Thymus (tissue), 11 donors: ENCODE data around the gene EMILIN1. TPM values are rescaled to one million over a fixed set of nuclear protein-coding genes. Genes with fewer than 3 reads are reported as not detected.

Experiments
- DNase-seq, 9 donors: peaks; one replicate each; pipeline ENCODE4 v3.0.0-alpha.2; 2013; ENCODE audit warnings: low spot score in 9 of 9, low read depth in 6 of 9, missing footprints in 1 of 9
- H3K27ac ChIP-seq, 2 donors: one replicate each; pipeline ENCODE4 v1.5.1; 2013; ENCODE audit warnings: control low read depth in 1 of 2, low read depth in 1 of 2, low read length in 1 of 2, mild to moderate bottlenecking in 1 of 2, moderate library complexity in 1 of 2
- H3K27me3 ChIP-seq, 2 donors: one replicate each; pipeline ENCODE4 v1.5.1; 2013; ENCODE audit warnings: low read length in 1 of 2; ENCODE audit not compliant: control insufficient read depth in 2 of 2, insufficient read depth in 1 of 2
- H3K36me3 ChIP-seq, 2 donors: one replicate each; pipeline ENCODE4 v1.5.1; 2013; ENCODE audit warnings: low read length in 1 of 2, mild to moderate bottlenecking in 1 of 2, moderate library complexity in 1 of 2; ENCODE audit not compliant: control insufficient read depth in 2 of 2, insufficient read depth in 2 of 2
- H3K4me1 ChIP-seq, 2 donors: one replicate each; pipeline ENCODE4 v1.5.1; 2013; ENCODE audit warnings: low read length in 2 of 2; ENCODE audit not compliant: control insufficient read depth in 2 of 2, insufficient read depth in 2 of 2
- H3K4me3 ChIP-seq, 2 donors: one replicate each; pipeline ENCODE4 v1.5.1; 2013; ENCODE audit warnings: low read length in 2 of 2, control low read depth in 1 of 2, mild to moderate bottlenecking in 1 of 2
- H3K9me3 ChIP-seq, 2 donors: one replicate each; pipeline ENCODE4 v1.5.1; 2013; ENCODE audit warnings: low read length in 1 of 2, mild to moderate bottlenecking in 1 of 2; ENCODE audit not compliant: control insufficient read depth in 2 of 2, insufficient read depth in 1 of 2
- WGBS: extraction: QIAGEN DNeasy Blood & Tissue Kit; methylation state at CpG from one replicate; pipeline ENCODE4 v1.1.7; 2013; 5-methylcytosine and 5-hydroxymethylcytosine counted together
- polyA plus RNA-seq: library from polyadenylated mRNA; stranded (reverse); fragments of 200-250 nt; gene quantifications from one replicate; pipeline ENCODE4 v1.2.3, GENCODE V29; 2013
- total RNA-seq: library from RNA; stranded (reverse); fragments of 120-200 nt; gene quantifications from one replicate; pipeline ENCODE4 v1.2.4, GENCODE V29; 2013
- donor health status: healthy.

EMILIN1 gene
- total and polyA plus RNA-seq, 2 donors: 8.9 to 9.2 TPM

GRCh38 chr2:27087823-27088410 is 9.5 kb downstream of the EMILIN1 start:
- Histone ChIP-seq H3K9me3 (no peaks in the 10 kb centered on the region), H3K27me3 (peaks cover 2 to 41% of the 10 kb centered on the region in 2 donors), H3K4me3 (no peak overlapping the region), H3K4me1 (peaks cover 19 to 23% of the 10 kb centered on the region in 2 donors), H3K27ac (no peak overlapping the region), H3K36me3 (no peaks in the 10 kb centered on the region)
- DNase-seq: no peak
- WGBS: 98% methylated on average over 5 of the region's 5 CpGs

GRCh38 chr2:27088634-27089033 is 10.2 kb downstream of the EMILIN1 start:
- no peak overlapping the region for H3K4me3 ChIP-seq
- no peaks in the 10 kb centered on the region for H3K9me3 ChIP-seq
- no peak overlapping the region for H3K27ac ChIP-seq
- H3K4me1 ChIP-seq: peaks cover 19 to 23% of the 10 kb centered on the region in 2 donors
- WGBS: 97% methylated on average over 6 of the region's 6 CpGs
- peaks cover 2 to 41% of the 10 kb centered on the region in 2 donors for H3K27me3 ChIP-seq
- no peak for DNase-seq
- no peaks in the 10 kb centered on the region for H3K36me3 ChIP-seq

GRCh38 chr2:27089111-27089954 is 10.9 kb downstream of the EMILIN1 start:
- no peak overlapping the region for H3K4me3 ChIP-seq
- peaks cover 19 to 23% of the 10 kb centered on the region in 2 donors for H3K4me1 ChIP-seq
- WGBS: 96% methylated on average over 14 of the region's 14 CpGs
- no peaks in the 10 kb centered on the region for H3K36me3 ChIP-seq
- H3K27me3 ChIP-seq: peaks cover 2 to 39% of the 10 kb centered on the region in 2 donors
- no peak overlapping the region for H3K27ac ChIP-seq
- DNase-seq: no peak
- no peaks in the 10 kb centered on the region for H3K9me3 ChIP-seq

GRCh38 chr2:27091746-27092695 is 13.6 kb downstream of the EMILIN1 start:
- Histone ChIP-seq H3K4me3 (no peak overlapping the region), H3K4me1 (peaks cover 9 to 20% of the 10 kb centered on the region in 2 donors), H3K27me3 (peaks cover 2 to 20% of the 10 kb centered on the region in 2 donors), H3K9me3 (no peaks in the 10 kb centered on the region), H3K36me3 (no peaks in the 10 kb centered on the region), H3K27ac (no peak overlapping the region)
- 89% methylated on average over 25 of the region's 25 CpGs for WGBS
- no peak for DNase-seq

GRCh38 chr2:27092696-27093429 is 14.4 kb downstream of the EMILIN1 start:
- H3K9me3 ChIP-seq: no peaks in the 10 kb centered on the region
- H3K27me3 ChIP-seq: peaks cover 2 to 15% of the 10 kb centered on the region in 2 donors
- WGBS: 92% methylated on average over 10 of the region's 10 CpGs
- H3K36me3 ChIP-seq: no peaks in the 10 kb centered on the region
- H3K4me3 ChIP-seq: no peak overlapping the region
- H3K27ac ChIP-seq: no peak overlapping the region
- no peak for DNase-seq
- H3K4me1 ChIP-seq: peaks cover 4 to 12% of the 10 kb centered on the region in 2 donors

GRCh38 chr2:27093430-27094352 is 15.3 kb downstream of the EMILIN1 start:
- WGBS: 95% methylated on average over 6 of the region's 6 CpGs
- no peaks in the 10 kb centered on the region for H3K36me3 ChIP-seq

GRCh38 chr2:27094353-27094984 is 16.1 kb downstream of the EMILIN1 start:
- Histone ChIP-seq H3K27ac (no peak overlapping the region), H3K4me3 (no peak overlapping the region), H3K9me3 (no peaks in the 10 kb centered on the region), H3K4me1 (peaks cover 4 to 11% of the 10 kb centered on the region in 2 donors), H3K36me3 (no peaks in the 10 kb centered on the region), H3K27me3 (peaks cover 0 to 2% of the 10 kb centered on the region in 2 donors)
- WGBS: 98% methylated on average over 24 of the region's 24 CpGs
- no peak for DNase-seq

More at GRCh38 chr2:27093430-27094352, 15.3 kb downstream of the EMILIN1 start:
- Histone ChIP-seq H3K4me3 (no peak overlapping the region), H3K27me3 (peaks cover 0 to 9% of the 10 kb centered on the region in 2 donors), H3K27ac (no peak overlapping the region), H3K9me3 (no peaks in the 10 kb centered on the region), H3K4me1 (peaks cover 4 to 11% of the 10 kb centered on the region in 2 donors)
- no peak for DNase-seq
